SKM-1 treated with dmso at 0.1 percent for 144 hours (cell line): Measurements from ENCODE around the gene PCDHGA3.
"Not testable (repeated sequence)": the region's sequence is repeated elsewhere in the genome, so short reads cannot be mapped to it uniquely, and the experiment has no call there.

Experiments
- DNase-seq: peaks from one replicate; lab custom pipeline; 2025; ENCODE audit not compliant: unreplicated experiment; lab: John Stamatoyannopoulos, UW

Gene PCDHGA3

GRCh38 chr5:141382469-141383294 is 39.1 kb downstream of the PCDHGA3 start, which contains the start of gene PCDHGA7:
TSS of gene PCDHGA7 (plus strand) at chr5:141382742. CDS start at chr5:141382900, 158 bp downstream.
- DNase-seq, result no peak

- no peak for DNase-seq
These were observed 39.7 kb downstream of the PCDHGA3 start for GRCh38 chr5:141383345-141383744.

- DNase-seq, result no peak
These were observed 41.0 kb downstream of the PCDHGA3 start for GRCh38 chr5:141384471-141385267.

GRCh38 chr5:141387557-141388311 is 44.1 kb downstream of the PCDHGA3 start, which contains the start of gene PCDHGB4:
TSS of gene PCDHGB4 (plus strand) at chr5:141387698. CDS start at chr5:141387885, 187 bp downstream.
- DNase-seq, result not testable (repeated sequence)

- DNase-seq, result no peak
These were observed 45.0 kb downstream of the PCDHGA3 start for GRCh38 chr5:141388661-141389060.

GRCh38 chr5:141389153-141390042 is 45.8 kb downstream of the PCDHGA3 start:
- DNase-seq, result no peak

GRCh38 chr5:141392429-141393198 is 49.0 kb downstream of the PCDHGA3 start, which contains the start of gene PCDHGA8:
TSS of gene PCDHGA8 (plus strand) at chr5:141392633. CDS start at chr5:141392814, 181 bp downstream.
- DNase-seq, result no peak

- DNase-seq, result no peak
These were observed 49.6 kb downstream of the PCDHGA3 start for GRCh38 chr5:141393267-141393666.

GRCh38 chr5:141394401-141395187 is 51.0 kb downstream of the PCDHGA3 start:
- DNase-seq, result not testable (repeated sequence)
